T-helper 1 cell treated with Interleukin-12 subunit alpha and Interleukin-12 subunit beta and Interleukin-4 antibody, amounts not matched to agents 30 μg/mL and 1 μg/mL, for 36 hours (primary cell): ENCODE results near the gene TTL.
"Not testable (repeated sequence)": the region's sequence is repeated elsewhere in the genome, so short reads cannot be mapped to it uniquely, and the experiment has no call there.

Experiments used
- H3K27ac Mint-ChIP-seq: one replicate; pipeline ENCODE4 v1.8.0; 2021; ENCODE audit warnings: mild to moderate bottlenecking, mixed read lengths
- H3K27me3 Mint-ChIP-seq: one replicate; pipeline ENCODE4 v1.8.0; 2021; ENCODE audit warnings: low read depth, mixed read lengths
- H3K36me3 Mint-ChIP-seq: one replicate; pipeline ENCODE4 v1.8.0; 2021; ENCODE audit warnings: low read depth, mixed read lengths
- H3K4me1 Mint-ChIP-seq: one replicate; pipeline ENCODE4 v1.8.0; 2021; ENCODE audit warnings: low read depth, mixed read lengths
- H3K4me3 Mint-ChIP-seq: one replicate; pipeline ENCODE4 v1.8.0; 2021; ENCODE audit warnings: mild to moderate bottlenecking, moderate library complexity, mixed read lengths
- H3K9me3 Mint-ChIP-seq: one replicate; pipeline ENCODE4 v1.8.0; 2021; ENCODE audit warnings: mixed read lengths

Gene TTL

DNA sequence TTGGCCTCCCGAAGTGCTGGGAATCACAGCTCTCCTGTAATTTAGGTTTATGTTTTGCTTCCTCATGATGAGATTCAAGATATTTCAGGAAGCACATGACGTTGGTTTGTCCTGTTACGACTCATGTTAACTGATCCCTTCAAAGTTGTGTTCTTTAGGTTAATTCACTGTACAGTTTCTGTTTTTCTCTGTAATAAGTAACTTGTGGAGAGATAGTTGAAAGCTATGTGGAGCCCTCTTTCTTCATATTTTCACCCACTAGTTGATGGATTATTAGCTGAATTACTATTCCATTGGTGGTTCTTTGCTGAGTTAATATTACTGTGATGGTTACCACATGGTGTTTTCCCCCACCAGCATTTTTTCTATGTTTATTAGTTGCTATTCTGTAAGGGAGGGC, 84.1 kb downstream of the TTL start:
- peaks cover 8% of the 10 kb centered on the region for H3K4me1 Mint-ChIP-seq
- peak overlapping the region; percentile 58 for H3K27ac Mint-ChIP-seq
- peaks cover 56% of the 10 kb centered on the region for H3K36me3 Mint-ChIP-seq
- no peak overlapping the region for H3K4me3 Mint-ChIP-seq
- H3K9me3 Mint-ChIP-seq = no peaks in the 10 kb centered on the region
- no peaks in the 10 kb centered on the region for H3K27me3 Mint-ChIP-seq

DNA sequence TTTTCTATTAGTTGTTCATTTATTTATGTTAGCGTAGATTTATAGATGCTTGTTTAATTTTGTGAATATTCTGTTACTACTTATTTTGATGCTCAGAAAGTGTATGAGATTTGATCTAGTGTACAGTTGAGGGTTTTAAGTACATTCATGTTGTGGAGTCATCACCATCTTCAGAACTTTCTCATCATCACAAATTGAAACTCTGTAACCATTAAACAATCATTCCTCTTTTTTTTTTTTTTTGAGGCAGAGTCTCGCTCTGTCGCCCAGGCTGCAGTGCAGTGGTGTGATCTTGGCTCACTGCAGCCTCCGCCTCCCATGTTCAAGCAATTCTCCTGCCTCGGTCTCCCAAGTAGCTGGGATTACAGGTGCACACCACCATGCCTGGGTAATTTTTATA, 84.6 kb downstream of the TTL start:
- not testable (repeated sequence) for H3K4me1 Mint-ChIP-seq, H3K9me3 Mint-ChIP-seq, H3K4me3 Mint-ChIP-seq, H3K27me3 Mint-ChIP-seq
- peak overlapping the region; percentile 58 for H3K27ac Mint-ChIP-seq
- H3K36me3 Mint-ChIP-seq = peaks cover 54% of the 10 kb centered on the region

DNA sequence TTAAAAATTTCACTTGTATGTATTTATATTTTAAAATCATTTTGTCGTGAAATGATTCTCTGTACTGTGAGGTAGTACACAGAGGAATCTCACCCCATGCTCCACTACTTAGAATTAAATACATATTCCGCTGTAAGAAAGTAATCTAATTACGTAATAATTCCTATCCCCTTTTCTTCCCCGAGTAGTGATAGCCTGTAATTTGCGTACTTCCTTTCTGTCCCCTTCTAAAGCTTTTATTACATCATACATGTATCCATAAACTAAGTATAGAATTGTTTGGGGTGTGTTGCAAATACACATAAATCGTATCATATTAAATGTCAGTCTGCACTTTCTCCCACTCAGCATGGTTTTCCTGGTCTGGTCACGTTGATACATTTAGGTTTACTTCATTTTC, 90.0 kb downstream of the TTL start:
- no peaks in the 10 kb centered on the region for H3K4me1 Mint-ChIP-seq
- peaks cover 58% of the 10 kb centered on the region for H3K36me3 Mint-ChIP-seq
- no peaks in the 10 kb centered on the region for H3K9me3 Mint-ChIP-seq
- no peaks in the 10 kb centered on the region for H3K27me3 Mint-ChIP-seq
- no peak overlapping the region for H3K4me3 Mint-ChIP-seq
- no peak overlapping the region for H3K27ac Mint-ChIP-seq

DNA sequence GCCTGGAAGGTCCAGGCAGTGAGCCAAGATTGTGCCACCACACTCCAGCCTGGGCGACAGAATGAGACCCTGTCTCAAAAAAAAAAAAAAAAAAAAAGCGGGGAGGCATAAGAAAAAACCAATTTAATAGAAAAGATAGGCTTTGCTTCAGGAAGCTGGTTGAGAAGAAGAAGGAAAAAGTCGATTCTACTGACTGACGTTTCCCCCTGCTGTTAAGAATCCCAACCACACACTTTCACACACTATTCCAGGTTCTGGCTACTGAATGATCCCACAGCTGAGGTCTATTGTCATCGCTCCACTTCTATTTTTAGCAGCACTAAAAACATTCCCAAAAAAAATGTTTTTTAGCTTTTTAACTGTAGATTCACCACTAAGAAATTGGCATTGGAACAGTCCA, 95.8 kb downstream of the TTL start:
- H3K4me3 Mint-ChIP-seq = no peak overlapping the region
- peaks cover 7% of the 10 kb centered on the region for H3K4me1 Mint-ChIP-seq
- no peak overlapping the region for H3K27ac Mint-ChIP-seq
- no peaks in the 10 kb centered on the region for H3K27me3 Mint-ChIP-seq
- no peaks in the 10 kb centered on the region for H3K9me3 Mint-ChIP-seq
- peaks cover 21% of the 10 kb centered on the region for H3K36me3 Mint-ChIP-seq

DNA sequence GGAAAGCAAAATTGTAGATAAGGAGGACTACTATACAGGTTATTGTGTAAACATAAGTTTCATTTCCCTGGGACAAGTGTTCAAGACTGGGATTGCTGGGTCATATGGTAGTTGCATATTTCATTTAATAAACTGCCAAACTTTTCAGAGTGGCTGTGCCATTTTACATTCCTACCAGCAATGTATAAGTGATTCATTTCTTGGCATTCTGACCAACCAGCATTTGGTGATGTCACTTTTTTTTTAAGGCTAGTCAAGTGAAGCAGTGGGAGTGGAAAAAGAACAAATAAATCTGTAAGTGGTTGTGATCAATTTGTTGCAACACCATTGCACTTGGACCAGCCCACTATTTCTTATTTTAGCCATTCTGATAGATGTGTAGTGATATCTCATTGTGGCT, 97.3 kb downstream of the TTL start:
- Mint-ChIP-seq H3K4me1 (peaks cover 15% of the 10 kb centered on the region), H3K27me3 (no peaks in the 10 kb centered on the region), H3K36me3 (peaks cover 21% of the 10 kb centered on the region), H3K27ac (no peak overlapping the region), H3K4me3 (no peak overlapping the region), H3K9me3 (peaks cover 3% of the 10 kb centered on the region)

DNA sequence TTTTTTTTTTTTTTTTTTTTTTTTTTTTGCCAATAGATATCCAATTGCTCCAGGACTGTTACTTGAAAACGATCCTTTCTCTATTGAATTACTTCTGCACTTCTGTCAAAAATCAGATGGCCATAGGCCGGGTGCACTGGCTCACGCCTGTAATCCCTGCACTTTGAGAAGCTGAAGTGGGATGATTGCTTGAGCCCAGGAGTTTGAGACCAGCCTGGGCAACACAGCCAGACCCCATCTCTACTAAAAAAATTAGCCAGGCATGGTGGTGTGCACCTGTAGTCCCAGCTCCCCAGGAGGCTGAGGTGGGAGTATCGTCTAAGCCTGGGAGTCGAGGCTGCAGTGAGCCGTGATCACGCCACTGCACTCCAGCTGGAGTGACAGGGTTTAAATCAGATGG, 98.1 kb downstream of the TTL start:
- H3K9me3 Mint-ChIP-seq = peaks cover 3% of the 10 kb centered on the region
- H3K4me3 Mint-ChIP-seq = no peak overlapping the region
- H3K36me3 Mint-ChIP-seq = peaks cover 17% of the 10 kb centered on the region
- no peak overlapping the region for H3K27ac Mint-ChIP-seq
- peaks cover 21% of the 10 kb centered on the region for H3K4me1 Mint-ChIP-seq
- H3K27me3 Mint-ChIP-seq = no peaks in the 10 kb centered on the region

DNA sequence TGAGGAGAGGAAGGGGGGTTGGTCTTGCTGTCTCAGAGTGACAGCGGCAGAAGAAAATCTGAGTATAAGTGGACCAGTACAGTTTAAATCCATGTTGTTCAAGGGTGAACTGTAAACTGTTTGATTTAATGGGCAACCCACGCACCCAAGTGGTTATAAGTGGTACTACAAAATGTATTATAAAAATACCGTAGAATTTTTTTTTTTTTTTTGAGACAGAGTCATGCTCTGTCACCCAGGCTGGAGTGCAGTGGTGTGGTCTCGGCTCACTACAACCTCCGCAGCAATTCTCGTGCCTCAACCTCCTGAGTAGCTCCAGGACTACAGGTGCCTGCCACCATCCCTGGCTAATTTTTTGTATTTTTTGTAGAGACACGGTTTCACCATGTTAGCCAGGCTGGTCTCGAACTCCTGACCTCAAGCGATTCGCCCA, 100.4 kb downstream of the TTL start:
- Mint-ChIP-seq H3K36me3 (peaks cover 13% of the 10 kb centered on the region), H3K4me1 (peaks cover 33% of the 10 kb centered on the region), H3K27ac (peak overlapping the region; percentile 60), H3K27me3 (no peaks in the 10 kb centered on the region), H3K4me3 (no peak overlapping the region), H3K9me3 (peaks cover 3% of the 10 kb centered on the region)

DNA sequence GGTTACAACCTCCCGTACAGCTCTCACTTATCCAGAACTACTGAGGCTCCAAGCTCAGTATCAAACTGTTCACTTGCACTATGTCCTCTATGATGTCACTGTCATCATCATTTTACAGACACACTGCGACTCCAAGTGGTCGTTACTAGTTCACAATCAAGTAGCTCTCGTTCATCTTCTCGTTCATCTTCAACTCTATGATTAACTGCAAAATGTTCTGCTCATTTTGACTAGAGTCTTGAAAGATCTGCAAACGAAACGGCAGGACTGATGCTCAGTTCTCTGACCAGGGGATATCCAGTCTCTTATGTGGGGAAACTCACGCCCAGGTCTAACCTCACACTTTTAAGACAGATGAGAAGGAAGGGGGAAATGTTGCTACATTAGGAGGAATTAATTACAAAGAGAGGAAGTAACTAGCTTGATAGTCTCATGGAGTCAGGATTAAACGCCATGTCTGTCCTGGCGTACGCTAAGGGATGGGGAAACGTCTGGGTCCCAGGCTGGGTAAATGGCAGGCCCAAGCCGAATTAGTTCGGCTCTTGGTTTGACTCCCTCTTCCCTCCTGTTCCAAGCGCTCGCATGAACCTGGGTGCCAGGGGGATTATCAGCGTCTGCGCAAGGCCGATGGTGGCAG, 101.7 kb downstream of the TTL start:
- peak overlapping the region; percentile 94 for H3K4me3 Mint-ChIP-seq
- H3K27me3 Mint-ChIP-seq = no peaks in the 10 kb centered on the region
- peaks cover 35% of the 10 kb centered on the region for H3K4me1 Mint-ChIP-seq
- peaks cover 17% of the 10 kb centered on the region for H3K36me3 Mint-ChIP-seq
- H3K9me3 Mint-ChIP-seq = peaks cover 3% of the 10 kb centered on the region
- H3K27ac Mint-ChIP-seq = peak overlapping the region; percentile 99

DNA sequence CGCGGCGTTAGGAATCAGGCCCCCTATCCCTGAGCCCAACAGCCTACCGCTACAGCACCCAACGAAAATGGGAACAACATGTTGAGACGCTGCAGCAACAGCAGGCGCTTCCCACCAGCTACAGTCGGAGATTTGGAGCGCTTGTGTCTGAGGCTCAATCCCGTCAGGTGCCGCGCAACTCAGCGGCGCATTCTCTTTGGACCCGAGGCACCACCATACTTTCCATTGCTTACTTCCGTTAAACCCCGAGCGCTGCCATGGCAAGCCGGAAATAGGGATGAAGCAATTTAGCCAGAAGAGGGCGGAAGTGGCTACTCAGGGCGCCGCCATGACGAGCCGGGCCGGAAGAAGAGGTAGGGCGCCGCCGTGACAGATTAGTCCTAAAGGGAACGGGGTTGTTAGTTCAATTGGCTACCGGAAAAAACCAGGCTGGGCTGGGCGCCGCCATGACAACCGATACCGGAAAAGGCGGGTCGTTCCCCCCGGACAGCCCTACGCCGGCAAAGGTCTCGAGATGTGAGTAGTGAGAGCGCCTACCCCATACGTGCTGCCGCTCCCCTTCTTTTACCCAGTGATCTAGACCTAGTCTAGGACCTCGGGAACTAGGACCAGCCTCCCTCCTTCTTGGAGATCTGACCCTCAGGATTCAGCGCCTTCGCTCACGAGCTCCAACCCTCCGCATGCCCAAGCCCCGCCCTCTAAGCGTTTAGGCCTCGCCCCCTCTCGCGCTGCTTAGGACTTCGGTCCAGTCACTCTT, 102.4 kb downstream of the TTL start, which contains the start of gene CHCHD5:
CHCHD5 (plus strand) TSS at position 476 of the 757 bp plus-strand sequence; CDS start at position 515, 39 bp downstream.
- H3K4me3 Mint-ChIP-seq = peak within 1 kb of the TSS; percentile 94
- H3K27me3 Mint-ChIP-seq = no peaks in the 10 kb centered on the region
- peaks cover 35% of the 10 kb centered on the region for H3K4me1 Mint-ChIP-seq
- H3K9me3 Mint-ChIP-seq = peaks cover 3% of the 10 kb centered on the region
- peaks cover 18% of the 10 kb centered on the region for H3K36me3 Mint-ChIP-seq
- H3K27ac Mint-ChIP-seq = peak within 1 kb of the TSS; percentile 99

DNA sequence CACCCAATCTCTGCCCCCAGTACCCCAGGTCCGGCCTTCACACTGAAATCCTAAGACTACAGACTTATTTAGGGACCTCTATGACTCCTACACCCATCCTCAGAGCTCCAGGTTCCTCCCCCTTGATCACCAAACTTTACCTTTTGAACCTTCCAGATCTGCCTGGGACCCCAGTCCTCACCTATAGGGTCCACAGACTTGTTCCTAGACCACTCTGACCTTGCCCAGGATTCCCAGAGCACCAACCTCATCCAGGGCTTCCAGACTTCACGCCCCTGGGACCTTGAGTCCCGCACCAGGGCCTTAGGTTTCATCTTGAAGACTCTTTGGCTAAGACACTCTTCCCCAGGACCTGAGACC, 102.9 kb downstream of the TTL start:
- Mint-ChIP-seq H3K27ac (peak overlapping the region; percentile 99), H3K36me3 (peaks cover 18% of the 10 kb centered on the region), H3K4me1 (peaks cover 35% of the 10 kb centered on the region), H3K27me3 (no peaks in the 10 kb centered on the region), H3K4me3 (peak overlapping the region; percentile 94), H3K9me3 (peaks cover 3% of the 10 kb centered on the region)

DNA sequence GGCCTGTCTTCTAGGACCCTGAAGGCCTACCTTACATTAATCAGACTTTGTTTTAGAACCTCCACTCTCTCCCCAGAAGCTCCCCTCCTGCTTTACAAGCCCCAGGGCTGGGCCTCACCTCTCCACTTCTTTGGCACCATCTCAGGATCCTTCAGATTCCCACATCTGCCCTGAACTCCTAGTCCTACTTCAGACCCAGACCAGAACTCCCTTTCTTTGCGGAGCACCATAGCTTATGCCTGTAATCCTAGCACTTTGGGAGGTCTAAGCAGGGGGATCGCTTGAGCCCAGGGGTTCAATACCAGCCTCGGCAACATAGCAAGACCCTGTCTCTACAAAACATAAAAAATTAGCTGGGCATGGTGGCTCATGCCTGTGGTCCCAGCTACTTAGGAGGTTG, 103.4 kb downstream of the TTL start:
- H3K4me1 Mint-ChIP-seq = peaks cover 35% of the 10 kb centered on the region
- no peaks in the 10 kb centered on the region for H3K27me3 Mint-ChIP-seq
- peaks cover 3% of the 10 kb centered on the region for H3K9me3 Mint-ChIP-seq
- peak overlapping the region; percentile 99 for H3K27ac Mint-ChIP-seq
- H3K4me3 Mint-ChIP-seq = peak overlapping the region; percentile 94
- peaks cover 20% of the 10 kb centered on the region for H3K36me3 Mint-ChIP-seq

DNA sequence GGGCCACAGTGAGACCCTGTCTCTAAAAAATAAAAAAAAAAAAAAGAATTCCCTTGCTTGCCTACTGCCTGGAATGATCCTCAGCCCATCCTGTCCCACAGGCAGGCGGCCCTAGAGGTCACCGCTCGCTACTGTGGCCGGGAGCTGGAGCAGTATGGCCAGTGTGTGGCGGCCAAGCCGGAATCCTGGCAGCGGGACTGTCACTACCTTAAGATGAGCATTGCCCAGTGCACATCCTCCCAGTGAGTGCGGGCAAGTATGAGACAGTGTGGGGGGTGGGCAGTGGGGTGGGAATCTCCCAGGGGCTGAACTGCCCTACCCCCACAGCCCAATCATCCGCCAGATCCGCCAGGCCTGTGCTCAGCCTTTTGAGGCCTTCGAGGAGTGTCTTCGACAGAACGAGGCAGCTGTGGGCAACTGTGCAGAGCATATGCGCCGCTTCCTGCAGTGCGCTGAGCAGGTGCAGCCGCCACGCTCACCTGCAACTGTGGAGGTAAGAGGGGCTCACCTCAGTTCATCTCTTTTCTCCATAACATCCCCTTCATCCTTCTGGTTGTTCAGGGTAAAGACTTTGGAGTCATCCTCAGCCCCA, 104.0 kb downstream of the TTL start:
- H3K36me3 Mint-ChIP-seq = peaks cover 20% of the 10 kb centered on the region
- H3K27ac Mint-ChIP-seq = no peak overlapping the region

DNA sequence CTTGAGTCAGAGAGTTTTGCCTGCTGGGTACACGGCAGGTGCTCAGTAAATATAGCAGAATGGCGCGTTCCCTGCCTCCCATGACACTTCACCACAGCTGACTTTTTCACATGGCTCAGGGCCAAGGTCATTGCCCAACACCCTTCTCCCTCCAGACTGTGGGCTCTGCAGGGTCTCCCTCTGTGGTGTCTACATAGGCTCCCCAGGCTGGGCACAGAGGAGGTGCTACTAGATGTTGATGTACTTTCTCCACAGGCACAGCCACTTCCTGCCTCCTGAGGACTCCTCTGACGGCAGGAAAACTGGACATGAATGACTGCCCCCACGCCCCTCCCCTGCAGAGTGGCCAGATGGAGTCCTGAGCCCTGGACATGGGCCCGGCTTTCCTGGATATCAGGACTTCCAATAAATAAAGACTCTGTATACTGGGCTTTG, 106.7 kb downstream of the TTL start:
- H3K36me3 Mint-ChIP-seq = peaks cover 22% of the 10 kb centered on the region

More for the DNA sequence above, 104.0 kb downstream of the TTL start:
- Mint-ChIP-seq H3K9me3 (peaks cover 3% of the 10 kb centered on the region), H3K4me3 (peak overlapping the region; percentile 65), H3K4me1 (peaks cover 35% of the 10 kb centered on the region), H3K27me3 (no peaks in the 10 kb centered on the region)

More for the DNA sequence above, 106.7 kb downstream of the TTL start:
- Mint-ChIP-seq H3K27ac (no peak overlapping the region), H3K4me1 (peaks cover 21% of the 10 kb centered on the region), H3K27me3 (no peaks in the 10 kb centered on the region), H3K9me3 (peaks cover under 1% of the 10 kb centered on the region), H3K4me3 (no peak overlapping the region)
